Stimulated activated CD4-positive, alpha-beta T cell treated with anti-CD3 and anti-CD28 coated beads, Interleukin-1b, Interleukin-23, amount 100 ng/mL, for 48 hours (primary cell): ENCODE measurements around the gene PAX8.

Experiments
- DNase-seq: peaks from one replicate; pipeline ENCODE4 v3.0.0-alpha.2; 2020

Gene PAX8

DNA sequence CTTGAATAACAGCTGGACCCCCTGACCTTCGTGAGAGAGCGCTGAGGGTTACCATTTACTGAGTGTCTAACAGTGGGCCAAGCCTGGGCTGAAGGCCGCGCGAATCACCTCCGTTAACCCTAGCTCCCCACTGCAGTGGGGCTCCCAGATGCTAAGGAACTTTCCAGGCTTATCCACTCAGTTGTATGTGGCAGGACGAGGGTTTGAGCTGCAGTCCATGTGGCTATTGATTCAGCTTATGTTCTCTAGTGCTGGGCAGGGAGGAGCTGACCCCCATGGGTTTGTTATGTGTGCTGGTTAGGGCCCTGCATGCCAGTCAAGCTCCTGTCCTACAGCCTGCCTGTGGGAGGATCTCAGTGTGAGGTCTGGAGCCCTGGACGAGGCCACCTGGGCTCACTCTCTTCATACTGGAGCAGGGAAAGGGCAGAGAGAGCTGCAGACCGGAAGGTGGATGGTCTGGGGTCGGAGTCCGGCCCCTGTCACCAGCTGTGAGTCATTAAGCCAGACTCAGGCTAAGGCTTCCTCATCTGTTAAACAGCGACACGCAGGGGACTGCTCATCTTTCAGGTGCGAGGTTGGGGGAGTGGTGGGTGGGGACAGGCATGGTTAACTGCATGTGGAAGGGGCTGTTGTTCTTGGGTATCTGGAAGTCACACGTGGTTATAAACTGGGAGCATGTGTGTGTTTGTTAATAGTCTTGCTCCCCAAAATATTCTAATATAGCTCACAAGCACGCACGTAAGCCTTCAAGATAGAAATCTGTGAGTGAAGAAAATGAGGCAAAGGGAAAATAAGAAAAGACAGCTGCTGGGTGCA lies 98.4 kb downstream of the PAX8 start:
- no peak for DNase-seq

DNA sequence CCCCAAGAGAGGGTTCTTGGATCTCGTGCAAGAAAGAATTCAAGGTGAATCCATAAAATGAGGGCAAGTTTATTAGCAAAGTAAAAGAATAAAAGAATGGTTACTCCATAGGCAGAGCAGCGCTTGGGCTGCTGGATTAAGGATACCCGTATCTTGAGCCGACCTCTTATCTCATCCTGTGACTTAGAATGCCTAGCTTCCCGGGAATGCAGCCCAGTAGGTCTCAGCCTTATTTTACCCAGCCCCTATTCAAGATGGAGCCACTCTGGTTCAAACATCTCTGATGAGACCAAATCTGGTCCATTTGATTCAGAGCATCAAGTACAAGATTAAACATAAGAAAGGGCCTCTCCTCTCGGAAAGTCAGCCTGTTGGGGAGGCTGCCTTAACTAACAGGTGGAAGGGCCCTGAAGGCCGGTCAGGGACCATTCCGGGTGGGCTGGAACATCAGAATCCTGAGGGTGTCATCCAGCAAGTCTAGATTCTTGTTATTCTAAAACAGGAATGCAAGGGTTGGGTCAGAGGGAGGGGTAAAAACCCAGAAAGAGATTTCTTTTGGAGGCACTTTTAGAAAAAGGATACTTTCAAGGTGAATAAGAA lies 99.2 kb downstream of the PAX8 start:
- no peak for DNase-seq

DNA sequence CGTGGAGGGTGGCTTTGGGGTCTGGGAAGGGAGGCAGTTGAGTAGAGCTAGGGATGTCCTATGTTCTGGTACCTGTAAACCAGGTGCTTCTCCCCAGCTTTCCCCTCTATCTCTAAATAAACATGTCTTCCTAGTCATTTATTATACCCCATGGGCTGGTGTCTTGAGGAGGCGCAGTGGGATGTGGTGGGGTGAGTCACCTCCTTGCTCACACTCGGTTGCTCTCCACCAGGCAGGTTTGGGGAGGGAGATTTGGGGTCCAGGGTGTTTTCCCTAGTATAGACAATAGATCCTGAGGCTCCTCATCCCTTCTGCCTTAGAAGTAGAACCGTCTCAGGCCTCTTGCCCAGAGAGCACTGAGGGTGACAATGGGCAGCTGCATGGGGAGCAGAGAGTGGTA lies 99.8 kb downstream of the PAX8 start:
- peak; percentile 59 for DNase-seq

DNA sequence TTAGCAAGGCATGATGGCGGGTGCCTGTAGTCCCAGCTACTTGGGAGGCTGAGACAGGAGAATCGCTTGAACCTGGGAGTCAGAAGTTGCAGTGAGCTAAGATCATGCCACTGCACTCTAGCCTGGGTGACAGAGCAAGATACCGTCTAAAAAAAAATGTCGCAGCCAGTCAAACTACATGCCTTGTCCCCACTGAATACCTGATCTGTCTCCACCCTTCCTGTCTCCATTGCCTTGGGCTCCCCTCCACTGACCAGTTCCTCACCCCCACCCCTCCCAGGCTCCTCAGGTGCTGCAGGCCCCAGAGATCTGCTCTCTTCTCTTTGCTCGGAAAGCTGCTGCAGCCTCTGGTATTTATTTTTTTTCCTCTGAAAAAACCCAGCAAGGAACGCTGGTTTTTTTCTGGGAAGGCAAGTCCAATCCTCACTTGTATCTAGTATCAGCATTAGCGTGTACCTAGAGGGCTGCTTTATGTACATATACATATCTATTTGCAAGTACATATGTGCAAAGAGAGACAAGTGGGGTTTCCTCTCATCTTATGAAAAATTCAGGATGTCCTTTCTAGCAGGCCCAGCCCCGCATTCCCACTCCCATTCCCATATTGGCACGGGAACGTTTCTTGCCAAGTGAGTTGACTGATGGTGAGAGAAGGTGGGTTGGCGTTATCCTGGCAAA lies 100.5 kb downstream of the PAX8 start:
- no peak for DNase-seq

DNA sequence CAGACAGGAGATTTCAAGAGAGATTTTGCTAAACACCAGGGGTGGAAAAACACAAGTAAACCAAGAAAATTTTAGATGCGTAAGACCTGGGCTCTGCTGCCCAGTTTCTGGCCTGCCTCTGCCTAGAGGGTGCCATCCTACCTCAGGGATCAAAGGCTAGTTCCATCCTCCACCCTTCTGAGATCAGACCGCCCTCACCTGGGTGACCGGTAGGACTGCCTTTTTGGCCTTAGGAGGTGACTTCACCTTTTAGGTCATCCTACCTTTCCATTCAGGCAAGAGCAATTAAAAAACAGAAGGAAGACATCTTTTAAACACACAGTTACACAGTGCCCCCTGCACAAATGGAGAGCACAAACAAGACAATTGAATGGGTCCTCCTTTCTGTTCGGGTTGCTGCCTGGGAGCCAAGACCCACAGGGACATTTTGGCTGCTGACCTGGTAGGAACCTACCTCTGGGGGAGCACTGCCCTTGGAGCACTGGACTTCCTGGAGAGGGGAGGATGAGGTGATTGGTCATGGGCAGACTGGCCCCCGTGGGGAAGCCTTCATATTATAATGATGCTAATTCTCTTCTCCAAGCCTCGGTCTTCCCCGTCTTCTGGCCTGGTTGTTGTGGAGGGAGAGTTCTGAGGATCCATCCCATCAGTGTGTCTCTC lies 101.9 kb downstream of the PAX8 start:
- no peak for DNase-seq

DNA sequence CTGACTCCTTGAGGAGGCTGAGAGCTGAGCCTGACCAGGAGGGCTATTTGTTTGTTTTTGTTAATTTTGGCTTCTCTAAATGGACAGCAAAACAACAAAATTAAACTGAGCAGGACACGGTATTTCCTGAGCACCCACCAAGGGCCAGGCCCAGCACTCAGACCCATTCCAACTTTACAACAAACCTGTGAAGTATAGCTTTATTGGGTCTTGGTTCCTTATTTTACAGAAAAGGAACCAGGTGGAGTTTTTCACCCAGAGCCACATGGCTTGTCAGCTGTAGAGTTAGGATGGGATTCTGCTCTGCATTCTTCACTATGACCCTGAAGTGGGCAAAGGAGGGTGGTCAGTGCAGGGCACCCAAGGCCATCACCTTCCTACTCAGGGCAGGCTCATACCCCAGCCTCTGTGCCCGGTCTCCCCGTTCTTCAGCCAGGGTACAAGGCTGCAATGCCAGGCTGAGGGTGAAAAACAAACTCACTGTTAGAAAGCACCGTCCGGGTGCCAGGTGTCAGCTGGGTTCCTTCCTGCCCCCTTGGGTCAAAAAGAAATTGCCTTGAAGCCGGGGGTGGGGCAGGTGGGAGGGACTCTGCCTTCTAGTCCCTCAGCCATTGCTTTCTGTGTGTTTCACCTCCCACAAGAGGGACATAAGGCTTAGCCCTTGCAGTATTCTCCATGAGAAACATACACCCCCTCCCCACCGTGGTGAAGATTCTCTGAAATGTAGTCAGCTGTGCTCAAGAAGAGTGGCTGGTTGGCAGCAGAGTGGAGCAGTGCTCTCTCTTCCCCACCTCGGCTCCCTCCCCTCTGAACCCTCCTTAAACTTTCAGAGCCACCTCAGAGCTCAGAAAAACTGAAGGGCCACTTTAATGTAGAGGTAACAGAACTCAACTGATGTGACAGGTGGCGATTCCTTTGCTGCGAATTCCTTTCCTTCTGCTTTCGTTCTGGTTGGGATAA lies 102.7 kb downstream of the PAX8 start:
- no peak for DNase-seq

DNA sequence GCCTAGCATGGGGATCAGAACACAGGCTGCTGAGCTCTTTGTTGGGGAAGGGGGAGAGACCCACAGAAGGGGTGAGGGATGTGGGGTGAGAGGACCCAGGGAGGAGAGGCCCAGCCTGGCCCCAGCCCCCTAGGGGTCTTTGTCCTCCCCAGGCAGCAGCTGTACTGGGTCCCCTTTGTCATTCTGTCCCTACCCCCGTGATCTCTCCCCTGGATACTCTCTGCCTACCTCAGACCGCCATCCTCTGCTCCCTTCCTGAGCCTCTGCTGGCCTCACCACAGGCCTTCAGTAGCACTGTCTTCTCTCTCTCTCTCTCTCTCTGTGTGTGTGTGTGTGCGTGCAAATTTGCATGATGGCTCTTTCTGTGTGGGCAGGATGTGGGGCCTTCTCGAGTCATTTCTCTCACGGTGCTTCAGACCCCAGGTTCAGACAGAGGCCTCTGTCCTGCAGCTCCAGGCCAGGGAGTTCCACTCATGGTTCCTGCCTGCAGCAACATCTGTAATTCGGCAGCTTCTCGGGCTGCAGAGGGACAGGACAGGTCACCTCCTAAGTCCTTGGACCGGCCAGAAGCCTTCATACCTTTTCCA lies 103.6 kb downstream of the PAX8 start:
- DNase-seq, result peak; percentile 76

DNA sequence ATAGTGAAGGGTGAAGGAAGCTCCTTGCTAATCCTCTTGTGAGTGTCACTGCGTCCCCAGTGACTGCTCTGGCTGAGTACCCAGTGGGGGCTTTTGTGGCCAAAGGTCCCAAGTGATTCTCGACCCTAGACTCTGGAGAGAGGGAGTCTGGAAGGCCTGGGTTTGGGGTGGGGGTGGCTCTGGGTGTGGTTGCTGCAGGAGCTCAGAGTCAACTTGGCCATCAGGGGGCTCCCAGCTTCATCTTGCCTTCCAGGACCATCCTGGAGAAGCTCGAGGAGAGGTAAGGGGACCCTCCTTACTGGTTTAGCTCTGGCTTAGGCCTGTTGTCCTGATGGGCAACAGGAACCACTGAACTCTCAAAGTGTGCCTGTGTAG lies 104.4 kb downstream of the PAX8 start:
- no peak for DNase-seq

DNA sequence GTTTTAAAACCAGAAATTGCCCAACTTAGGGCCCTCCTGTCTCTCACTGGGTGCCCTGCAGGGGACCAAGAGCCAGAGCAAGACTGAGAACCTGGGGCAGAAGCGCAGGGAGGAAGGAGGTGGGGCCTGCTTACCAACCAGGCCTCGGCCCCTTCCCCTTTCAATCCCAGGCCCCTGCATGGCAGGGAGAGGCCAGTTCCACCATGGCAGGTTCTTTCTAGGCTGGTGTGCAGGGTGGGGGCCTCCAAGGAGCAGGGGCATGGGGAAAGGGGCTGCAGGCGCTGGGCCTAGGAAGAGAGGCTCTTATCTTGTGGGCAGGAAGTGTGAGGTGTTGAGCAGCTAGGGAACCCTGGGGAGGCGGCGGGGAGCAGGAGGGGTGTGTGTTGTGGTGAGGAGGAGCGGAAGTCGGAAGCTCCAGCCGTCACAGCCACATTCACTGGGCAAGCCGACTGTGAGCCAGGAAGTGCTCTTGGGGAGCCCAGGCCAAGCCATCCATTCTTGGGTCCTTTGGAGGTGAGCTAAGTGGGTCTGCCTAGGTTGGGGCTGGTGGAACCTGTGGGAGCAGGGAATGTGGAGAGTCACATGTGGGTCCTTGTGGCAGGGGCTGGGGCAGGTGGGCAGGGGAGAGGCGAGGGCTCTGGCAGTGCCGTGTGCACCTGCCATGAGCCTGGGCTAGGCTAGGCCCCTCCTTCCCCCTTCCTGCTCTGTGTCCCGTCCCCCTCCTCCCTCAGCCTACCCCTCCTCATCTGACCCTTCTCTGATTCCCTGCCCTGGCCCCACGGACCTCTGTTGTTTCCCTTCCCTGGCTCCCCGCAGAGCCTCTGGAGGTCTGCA lies 105.0 kb downstream of the PAX8 start, which contains the start of gene PSD4:
Gene PSD4 (plus strand): TSS at position 430 of the 834 bp plus-strand sequence. CDS start 8,486 bp downstream, outside the sequence.
- peak; percentile 91 for DNase-seq

DNA sequence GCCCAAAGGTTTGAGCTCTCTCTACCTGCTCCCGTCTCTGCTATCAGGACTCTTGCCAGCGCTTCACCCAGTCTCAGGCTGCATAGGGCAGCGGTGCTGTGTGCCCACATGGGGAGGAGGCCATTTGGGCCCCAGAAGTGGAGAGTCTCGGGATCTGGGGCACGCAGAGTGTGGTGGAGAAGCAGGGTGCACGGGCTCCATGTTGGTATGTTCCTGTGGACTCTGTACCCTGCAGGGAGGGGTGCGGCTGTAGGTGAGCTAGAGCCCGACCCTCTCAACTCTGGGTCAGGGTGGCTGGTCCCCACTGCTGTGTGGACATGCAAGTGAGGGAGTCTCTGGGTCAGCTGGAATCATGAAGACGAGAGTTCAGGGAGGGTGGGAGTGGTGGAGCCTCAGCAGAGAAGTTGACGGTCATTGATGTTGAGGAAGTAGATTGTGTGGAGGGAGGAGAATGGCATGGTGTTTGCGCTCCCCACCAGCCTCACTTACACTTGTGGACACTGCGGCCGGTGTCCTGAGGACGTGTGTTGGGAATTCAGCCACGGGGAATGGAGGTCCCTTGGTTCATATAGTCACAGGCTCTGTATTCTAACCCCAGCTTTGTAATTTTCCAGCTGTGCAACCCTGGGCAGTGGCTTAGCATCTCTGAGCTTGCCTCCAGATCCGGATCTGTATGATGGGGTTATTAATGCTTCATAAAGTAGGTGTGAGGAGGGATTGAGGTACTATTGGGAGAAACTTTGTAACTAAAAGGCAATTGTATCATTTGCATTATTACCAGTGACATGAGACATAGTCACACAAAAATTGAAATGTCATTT lies 105.8 kb downstream of the PAX8 start:
- DNase-seq, result no peak

DNA sequence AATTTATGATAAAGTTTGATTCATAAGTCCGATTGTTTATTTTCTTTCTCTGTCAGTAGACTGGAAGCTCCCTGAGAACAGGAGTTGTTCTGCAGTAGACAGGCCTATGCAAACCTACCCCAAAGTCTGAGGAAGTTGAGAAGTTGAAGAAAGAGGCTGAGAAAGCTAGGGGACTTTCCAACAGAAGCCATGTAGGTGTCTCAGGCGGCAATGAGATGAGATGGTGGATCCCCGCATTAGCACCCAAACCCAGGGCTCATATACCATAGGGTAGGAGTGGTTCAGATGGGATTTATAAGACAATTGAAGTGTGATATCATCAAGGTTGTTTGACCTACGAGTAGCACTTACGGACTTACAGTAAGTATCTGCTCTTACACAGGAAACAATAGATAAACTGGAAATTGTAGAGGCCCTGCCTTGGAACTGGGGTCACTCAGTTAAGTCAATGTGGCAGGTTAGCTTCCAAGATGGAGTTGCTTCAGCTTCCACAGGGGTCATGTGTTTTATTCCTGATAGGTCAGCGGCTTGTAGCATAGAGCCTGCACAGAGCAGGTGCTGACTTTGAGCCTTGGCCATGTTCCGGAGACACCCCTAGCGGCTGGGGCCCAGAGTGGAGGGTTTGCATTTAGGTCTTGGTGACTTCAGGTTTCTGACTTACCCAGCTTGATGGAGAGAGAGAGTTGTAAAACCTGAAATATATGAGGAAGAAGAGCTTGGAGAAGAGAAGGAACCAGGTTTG lies 107.2 kb downstream of the PAX8 start:
- no peak for DNase-seq

DNA sequence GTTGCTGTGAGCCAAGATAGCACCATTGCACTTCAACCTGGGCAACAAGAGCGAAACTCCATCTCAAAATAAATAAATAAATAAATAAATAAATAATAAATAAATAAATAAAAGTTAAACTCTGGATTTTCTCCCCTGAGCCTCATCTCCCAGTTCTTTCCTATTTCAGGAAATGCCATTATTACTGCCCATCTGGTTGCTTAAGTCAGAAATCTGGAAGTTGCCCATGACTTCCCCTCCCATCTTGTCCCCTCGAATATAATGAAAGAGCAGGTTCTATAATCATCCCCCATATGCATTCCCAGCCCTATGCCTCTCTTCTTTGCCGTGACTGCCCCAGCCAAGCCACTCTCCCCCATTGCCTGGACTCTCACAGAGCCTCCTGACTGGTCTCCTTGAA lies 109.1 kb downstream of the PAX8 start:
- no peak for DNase-seq

DNA sequence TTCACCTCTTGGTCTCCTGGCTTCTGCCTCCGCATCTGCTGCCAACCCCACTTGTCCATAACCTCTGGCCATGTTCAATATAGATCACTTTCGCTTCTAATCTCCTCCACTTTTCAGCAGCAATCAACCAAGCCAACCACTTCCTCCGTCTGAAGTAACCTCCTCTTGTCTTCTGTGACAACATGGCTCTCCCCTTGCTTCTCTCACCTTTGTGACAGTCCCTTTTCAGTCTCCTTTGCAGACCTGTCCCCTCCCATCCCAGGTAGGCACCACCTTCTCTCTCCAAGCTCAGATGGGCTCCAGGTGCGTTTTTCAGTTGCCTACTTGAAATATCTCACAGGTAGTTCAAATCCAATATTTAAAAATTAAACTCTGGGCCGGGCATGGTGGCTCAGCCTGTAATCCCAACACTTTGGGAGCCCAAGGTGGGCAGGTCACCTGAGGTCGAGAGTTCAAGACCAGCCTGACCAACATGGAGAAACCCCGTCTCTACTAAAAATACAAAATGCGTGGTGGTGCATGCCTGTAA lies 109.7 kb downstream of the PAX8 start:
- no peak for DNase-seq

DNA sequence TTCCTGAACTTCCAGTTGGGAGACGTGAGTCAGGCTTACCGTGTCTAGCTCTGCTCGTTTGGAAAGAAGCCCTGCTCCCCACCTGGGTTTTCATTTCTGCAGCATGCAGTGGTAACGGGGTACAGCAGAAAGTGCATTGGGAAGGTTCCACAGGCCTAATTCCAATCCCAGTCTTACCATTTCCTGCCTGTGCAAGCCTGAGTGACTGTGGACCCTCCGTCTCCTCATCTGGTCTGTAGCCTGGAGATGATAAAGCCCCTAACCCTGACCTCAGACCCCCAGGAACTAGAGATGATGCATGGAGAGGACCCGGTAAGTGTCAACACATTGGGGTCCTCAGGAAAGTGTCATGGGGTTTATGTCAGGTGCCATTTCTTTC lies 110.8 kb downstream of the PAX8 start:
- no peak for DNase-seq

DNA sequence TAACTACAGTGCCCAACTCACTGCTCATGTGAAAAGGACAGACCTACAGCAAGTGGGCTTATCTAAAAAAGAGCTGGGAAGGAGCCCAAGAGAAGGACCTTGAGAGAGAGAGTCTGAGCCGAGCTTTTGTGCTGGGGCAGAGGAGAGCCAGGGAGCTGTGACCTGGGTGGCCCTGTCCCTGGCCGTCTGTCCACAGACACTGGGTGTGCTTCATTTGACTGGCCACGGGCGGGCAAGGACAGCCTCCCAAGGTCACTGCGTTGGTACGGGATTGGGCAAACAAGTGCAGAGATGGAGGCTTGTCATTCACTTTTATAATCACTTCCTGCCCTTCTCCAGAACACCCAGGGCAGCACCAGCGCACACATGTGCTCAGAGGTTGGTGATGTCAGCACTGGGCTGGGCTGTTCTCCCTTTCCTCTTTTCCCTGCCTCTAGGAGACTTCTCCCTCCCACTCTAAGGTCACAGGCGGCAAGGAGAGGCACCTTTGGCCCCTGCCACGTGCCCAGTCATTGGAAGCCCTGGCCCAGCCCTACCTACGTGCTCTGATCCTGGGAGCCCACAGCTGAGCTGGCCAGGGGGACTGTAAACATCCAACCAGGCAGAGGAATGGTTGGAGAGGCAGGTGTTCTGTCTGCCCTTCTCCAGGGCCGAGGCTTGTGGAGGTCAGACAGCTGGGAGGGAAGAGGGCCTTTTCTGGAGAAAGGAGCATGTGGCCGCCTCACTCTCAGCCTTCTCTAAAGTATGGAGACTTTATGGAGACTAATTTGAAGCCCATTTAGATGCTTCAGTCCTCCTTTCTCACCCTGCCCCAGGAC lies 111.4 kb downstream of the PAX8 start:
- DNase-seq, result peak; percentile 49

DNA sequence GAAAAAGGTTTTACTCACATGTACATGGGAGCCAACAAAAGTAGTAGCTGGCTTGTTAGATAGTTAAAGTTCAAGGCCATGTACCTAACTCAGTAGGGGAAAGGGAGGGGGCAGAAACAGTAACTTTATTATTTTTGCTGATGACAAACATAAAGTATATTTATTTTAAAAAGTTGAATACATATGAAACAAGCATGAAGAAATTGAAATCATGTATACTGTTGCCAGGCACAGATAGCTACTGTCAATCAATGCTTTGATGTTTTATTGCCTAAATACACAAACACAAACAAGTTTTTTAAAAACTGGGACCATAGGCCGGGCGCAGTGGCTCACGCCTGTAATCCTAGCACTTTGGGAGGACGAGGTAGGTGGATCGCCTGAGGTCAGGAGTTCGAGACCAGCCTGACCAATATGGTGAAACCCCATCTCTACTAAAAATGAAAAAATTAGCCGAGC lies 112.5 kb downstream of the PAX8 start:
- DNase-seq, result no peak
